HG02981 (cell line): ENCODE measurements around the gene IARS1.

Experiments
- ATAC-seq: cut with Tn5 transposase; IDR thresholded peaks from one replicate; pipeline ENCODE4 v1.9.1; 2021; ENCODE audit warnings: mild to moderate bottlenecking, moderate library complexity; ENCODE audit not compliant: unreplicated experiment

Gene IARS1

DNA sequence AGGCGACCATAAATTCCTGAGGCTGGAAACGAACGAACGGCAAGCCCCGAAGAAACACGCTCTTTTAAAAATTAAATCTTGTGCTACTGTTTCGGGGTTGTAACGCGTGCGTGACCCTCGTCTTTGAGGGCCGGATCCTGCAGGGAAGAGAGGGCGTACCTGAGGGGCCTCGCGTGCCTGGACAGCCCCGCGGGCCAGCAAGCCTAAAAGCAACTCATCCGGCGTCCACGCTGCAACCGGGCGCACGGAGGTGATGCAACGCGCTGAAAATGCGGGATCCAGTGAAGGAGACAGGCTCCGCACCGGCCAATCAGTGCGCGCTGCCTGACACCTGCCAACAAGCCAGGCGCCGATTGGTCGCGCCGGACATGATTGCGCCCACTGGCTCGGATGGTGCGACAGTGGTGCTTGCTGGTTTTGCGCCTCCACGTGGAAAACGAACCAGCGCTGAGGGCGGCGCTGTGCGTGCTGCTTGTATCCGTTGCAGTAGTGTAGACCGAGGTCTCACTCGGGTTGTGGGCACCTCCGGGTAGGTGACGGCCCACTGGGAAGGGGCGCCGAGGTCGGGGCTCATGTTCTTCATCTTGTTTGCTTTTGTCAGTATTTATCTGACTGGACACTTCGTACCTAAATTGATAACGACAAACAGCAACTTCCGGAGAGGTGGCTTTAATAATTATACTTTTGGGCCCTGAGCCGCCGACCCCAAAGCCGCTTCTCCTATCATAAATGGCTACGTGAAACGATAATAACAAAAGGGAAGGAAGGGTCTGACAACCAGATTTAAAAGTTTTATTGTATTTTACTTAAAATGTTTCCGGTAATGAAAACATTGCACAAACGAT lies at the start of gene IARS1:
Gene IARS1 (minus strand): TSS at position 246 of the 845 bp plus-strand sequence. CDS start 4,278 bp downstream, outside the sequence.
- peak; percentile 96 for ATAC-seq

DNA sequence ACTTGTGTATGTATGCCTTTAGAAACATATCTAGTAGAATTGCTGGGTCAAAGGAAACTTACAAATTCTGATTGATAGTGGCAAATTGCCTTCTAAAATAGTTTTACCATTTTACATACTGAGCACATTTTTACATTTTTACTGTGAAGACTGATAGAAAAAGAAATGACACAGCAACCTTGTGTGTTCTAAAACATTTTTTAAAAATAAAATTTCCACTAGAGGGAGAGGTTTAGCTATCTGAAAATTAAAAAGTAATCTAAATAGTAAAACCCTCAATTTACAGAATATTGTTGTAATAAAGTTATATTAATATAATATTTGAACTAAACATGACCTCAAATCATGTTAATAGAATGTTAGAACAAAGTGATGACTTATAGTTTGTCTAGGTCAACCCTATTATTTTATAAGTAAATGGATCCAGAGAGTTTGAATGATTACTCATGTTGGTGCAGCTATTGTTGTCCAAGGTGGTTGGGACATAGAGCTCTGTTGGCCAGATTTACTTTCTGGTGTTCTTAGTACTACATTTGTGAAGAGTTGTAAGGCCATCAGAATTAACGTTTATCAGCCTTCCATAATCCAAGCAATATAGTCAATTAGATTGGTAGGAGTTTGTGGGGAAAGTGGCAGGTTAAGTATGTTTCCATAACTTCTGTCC lies 49.5 kb upstream of the IARS1 start:
- no peak for ATAC-seq

DNA sequence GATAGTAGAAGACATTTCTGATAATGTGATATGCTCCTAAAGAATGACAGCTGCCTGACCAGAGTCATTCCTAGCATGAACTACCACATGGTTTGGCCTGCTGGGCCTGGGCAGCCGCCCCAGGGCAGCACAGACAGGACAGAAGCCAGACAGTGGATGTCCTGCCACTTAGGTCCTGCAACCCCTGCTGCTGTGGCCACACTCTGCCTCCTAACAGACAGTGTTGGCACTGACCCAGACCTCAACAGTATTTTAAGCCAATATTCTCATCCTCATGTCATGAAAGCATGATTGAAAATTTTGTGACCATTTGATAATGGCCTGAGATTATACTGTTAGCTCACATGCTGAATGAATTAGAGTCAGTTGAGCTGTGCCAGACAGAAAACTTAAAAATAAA lies 48.1 kb upstream of the IARS1 start:
- ATAC-seq: no peak

DNA sequence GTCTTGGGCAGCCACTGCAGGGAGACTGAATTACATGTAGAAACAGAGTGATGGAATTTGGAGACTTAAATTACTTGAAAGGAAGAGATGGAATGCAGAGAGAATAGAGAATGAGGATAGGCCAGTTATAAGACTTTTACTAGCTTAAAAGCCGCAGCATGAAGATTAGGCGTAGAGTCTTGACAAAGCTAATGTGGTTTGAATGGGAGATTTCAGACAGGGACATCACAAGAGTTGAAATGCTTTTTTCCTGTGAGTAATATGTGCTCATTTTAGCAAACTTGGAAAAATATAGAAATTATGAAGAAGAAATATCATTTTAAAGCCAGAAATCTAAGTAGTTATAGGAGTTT lies 39.8 kb upstream of the IARS1 start:
- no peak for ATAC-seq

DNA sequence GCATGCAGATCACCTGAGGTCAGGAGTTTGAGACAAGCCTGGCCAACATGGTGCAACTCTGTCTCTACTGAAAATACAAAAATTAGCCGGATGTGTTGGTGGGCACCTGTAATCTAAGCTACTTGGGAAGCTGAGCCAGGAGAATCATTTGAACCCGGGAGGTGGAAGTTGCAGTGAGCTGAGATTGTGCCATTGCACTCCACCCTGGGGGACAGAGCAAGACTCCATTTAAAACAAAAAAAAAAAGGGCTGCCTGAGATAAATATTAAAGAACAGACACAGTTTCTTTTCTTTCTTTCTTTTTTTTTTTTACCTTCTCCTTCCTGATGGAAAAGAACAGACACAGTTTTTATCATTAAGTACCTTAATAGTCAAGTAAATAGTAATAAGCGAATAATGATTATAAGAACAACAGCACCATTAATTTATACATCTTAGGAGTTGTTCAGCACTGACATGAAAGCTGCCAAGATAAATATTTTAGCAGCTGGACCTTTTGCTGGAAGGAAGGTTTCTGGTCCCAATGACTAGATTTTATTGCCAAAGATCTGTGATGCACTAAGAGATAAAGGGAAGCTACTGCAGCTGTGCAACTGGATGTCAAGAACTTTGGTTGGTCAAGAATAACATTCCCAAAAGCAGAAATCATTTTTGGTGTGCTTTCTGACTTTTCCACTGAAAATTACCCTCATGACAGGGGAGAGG lies 39.2 kb upstream of the IARS1 start:
- no peak for ATAC-seq

DNA sequence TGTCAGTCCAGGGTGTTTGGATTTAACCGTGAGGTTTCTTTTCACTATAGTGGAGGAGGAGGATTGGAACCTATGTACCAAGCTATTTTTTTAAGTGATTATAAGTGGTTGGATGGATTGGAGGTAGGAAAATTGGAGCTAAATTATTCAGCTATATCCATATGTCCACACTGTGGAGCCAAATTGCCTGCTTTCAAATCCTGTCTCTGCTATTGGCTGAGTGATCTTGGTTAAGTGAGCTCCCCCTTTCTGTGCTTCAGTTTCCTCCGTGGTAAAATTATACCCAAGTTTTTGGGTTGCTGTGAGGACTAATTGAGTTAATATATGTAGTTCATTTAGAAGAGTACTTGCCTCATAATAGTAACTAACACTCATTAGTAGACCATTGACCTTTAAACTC lies 34.7 kb upstream of the IARS1 start:
- ATAC-seq: no peak

DNA sequence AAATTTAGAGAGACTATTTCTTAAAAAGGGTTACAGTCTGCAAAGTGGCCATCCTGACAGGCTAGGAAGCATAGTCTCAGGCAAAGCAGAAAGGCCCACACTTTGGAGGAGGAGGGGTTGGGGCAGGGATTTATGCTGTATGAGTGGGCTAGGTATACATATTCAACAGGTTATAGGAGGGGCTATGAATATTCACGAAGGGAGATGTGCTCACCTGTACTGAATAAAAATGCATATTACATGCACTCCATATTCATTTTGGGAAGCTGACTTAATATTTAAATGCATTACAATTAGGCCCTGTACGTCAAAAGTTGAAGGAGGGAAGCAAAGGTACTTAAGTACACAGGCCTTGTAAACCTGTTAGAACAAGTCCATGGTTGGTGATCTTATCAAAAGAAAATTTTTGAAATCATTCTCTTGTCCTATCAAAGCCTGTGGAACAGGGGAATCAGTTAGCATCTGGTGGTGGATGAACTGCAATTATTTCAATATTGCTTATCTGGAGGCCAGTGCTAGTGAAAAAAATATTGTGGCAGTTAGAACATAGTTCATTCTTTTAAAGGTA lies 33.9 kb upstream of the IARS1 start:
- no peak for ATAC-seq

DNA sequence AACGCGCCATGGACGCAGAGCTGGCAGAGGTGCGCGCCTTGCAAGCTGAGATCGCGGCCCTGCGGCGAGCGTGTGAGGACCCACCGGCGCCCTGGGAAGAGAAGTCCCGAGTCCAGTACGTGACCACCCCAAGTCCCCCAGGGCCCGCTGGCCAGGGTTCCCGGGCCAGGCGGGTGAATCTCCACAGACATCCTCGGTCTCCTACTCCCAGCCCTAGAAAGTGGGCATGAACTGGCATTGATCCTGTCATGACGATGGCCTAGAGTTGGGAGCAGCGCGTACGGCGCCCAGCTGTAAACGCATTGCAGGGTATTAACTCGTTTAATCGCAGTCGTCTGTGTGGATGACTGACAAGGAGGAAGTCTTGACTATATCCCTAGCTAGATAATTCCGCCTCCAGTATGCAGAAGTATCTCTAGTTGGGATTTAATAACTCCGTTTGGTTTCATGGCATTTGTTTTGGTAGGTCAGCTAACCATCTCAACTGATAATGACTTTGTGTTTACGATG lies 32.5 kb upstream of the IARS1 start:
- ATAC-seq: no peak

DNA sequence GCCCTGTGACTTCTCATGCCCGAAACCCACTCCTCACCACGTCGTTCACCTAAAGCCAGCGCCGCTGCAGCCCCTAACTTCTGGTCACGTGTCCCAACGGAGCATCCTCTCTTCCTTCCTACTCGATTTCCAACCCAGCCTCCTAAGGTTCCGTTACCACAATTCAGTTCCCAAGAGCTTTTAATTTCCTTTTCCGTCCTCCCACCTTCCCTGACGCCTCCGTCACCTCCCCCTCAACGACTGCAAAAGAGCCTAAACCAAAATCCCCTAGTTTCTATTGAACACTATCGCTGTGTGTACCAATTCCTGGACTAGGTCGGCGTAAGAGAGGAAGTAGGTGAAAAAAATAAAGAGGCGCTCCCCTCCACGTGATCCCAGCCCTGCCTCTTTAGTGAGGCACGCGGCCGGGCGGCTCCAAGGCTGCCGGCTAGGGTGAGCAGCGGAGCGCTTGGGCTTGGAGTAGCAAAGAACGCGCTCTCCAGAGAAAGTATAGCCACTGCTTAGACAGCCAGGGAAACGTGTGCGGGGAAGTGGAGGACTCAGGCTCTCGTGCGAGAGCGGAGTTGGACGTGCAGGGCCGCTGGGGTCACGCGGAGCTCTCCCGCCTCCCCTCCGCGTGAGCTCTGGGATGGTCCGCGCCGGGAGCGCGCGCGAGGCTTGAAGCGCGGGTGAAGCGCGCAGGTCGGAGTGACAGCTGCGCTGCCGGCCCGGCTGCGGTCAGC lies 31.9 kb upstream of the IARS1 start, which contains the start of the genes CENPP and NOL8:
Gene CENPP (plus strand): TSS at position 685 of the 722 bp plus-strand sequence.
Gene NOL8 (minus strand): TSS at position 82 of the 722 bp plus-strand sequence. CDS start 1,189 bp downstream, outside the sequence.
- ATAC-seq: peak; percentile 92

DNA sequence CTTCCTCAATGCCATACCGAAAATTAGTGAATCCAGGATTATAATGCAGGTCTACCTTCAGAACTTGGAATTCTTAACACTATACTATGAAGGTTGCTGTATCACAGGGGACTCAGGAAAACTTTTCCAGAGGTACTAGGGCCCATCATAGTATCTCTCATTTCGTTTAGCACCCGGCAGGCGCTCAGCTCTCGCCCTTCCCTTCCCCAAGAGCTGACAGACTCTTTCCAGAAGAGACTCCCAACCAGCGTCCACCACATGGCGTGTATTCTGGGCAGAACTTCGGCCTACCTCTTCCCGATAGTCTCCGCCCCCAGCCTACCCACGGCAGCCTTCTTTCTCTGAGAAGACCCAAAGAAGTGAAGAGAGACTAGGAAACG lies 31.4 kb upstream of the IARS1 start:
- ATAC-seq: no peak

DNA sequence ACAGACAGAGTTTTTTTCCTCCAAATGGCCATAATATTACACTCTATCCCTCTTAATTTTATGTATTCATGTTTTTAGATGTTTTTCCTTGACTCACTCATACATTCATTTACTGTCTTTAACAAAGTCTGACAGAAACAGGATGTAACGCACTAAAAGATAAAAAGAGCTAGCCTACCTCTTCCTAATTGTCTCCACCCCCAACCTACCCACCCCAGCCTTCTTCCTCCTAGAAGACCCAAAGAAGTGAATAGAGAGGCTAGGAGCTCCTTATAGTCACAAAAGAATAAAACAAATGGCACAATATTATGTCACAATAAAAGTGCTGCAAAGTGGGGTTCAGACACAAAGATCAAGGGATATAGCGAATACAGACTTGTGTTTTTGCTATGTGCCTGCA lies 30.9 kb upstream of the IARS1 start:
- ATAC-seq: no peak

DNA sequence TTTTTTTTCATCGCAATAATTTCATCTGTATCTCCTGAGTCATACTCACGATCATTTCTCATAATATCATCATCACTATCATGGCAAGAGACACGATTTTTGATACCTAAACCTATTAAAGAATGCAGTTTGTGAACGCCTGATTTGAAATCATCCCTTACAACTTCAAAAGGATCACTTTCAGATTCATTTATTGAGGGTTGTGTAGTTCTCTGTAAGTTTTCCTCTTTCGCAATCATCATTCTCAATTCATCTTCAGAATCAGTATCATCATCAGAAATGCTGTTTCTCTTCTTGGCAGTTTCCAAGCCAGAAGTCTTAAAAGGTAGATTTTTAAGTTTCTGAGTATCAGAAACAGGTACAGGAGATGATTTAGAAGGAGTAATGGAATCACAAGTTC lies 22.0 kb upstream of the IARS1 start:
- ATAC-seq: no peak

DNA sequence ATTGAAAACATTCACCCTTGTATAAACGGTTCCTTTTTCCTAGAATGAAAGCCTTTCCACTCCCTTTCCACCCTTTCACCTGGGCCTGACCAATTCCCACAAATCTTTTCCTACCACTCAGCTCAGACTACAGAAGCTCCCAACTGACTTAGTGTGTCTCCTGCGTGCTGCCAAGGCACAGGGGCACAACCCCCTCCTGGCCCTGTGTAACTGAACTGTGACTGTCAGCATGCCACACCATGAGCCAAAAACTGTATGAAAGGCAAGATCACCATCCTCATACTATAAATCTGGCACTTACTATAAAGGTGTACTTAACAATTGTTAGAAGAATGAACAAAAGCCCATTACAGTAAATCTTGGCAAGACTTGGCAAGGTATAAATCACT lies 20.1 kb upstream of the IARS1 start:
- no peak for ATAC-seq

DNA sequence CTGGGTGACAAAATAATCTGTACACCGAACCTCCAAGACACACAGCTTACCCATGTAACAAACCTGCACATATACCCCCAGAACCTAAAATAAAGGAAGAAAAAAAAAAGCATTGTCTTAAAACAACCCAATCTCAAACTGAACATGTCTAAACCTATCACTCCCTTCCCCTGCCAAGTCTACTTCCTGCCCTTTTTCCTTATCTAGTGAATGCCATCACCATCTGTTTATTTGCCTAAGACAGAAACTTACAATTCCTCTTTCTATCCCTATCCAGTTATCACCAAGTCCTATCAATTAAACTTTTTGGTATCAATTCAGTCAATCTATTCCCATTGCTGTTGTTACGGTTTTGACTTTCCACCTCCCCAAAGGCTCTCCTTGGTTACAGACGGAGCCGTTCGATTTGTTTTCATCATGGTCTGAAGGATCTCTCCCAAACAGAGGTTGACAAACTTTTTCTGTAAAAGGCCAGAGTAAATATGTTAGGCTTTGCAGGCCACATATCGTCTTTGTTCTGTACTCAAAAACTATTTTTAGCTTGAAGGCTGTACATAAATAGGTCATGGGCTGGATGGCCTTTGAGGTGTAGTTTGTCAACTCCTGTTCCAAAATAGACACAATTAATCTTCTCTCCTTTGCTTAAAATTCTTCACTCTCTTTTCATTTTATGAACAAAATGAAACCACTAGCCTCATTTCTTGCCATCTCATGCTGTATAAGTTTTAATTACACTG lies 19.6 kb upstream of the IARS1 start:
- no peak for ATAC-seq

DNA sequence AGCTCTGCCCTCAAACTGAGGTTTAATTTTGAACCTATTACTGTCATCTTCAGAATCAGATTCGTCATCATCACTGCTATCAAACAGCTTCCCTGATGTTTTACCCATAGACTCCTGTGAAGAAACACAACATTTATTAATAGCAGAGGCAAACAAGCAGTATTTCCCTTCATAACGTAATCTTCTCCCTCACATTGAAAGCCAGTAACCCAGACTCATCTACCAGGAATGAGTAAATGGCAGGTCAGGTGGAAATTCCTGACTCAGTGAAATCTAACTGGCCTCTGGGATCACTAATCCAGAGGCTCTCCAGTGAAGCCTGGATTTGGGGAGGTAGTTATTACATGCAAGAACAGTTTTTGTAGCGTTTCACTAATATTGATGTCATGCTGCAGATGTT lies 17.1 kb upstream of the IARS1 start:
- no peak for ATAC-seq

DNA sequence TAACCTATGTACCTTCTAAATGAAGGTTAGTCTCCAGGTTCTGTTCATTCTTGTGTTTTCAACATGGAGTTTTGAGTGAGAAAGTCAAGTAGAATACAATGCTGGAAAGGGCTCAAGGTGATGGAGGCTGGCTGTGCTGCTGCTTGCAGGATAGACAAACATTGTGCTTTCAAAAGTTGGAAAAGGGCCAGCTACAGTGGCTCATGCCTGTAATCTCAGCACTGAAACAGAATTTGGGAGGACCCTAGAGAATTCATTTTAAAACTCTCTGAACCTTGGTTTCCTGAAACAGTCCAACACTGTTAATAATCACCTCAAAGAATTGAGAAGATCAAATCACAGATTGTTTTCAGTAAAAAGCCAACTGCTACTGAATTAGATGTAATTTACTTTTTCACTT lies 15.4 kb upstream of the IARS1 start:
- peak; percentile 48 for ATAC-seq

DNA sequence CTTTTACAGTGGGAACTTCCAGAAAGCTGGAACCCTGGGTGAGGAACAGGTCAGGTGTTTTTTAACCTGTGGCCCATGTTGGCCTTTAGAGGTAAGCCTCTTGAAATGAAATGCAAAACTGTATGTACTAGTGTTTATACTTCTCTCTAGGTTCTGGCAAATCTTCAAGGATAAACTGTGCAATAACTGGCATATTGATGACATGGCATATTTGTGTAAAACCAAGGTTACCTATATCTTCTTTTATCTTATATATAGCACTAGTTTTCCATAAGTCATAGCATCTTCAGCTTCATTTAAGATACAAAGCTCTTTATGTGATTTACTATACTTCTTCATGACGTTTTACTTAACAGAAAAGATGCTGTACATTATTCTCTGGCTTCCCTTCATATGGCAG lies 7.4 kb upstream of the IARS1 start:
- no peak for ATAC-seq

DNA sequence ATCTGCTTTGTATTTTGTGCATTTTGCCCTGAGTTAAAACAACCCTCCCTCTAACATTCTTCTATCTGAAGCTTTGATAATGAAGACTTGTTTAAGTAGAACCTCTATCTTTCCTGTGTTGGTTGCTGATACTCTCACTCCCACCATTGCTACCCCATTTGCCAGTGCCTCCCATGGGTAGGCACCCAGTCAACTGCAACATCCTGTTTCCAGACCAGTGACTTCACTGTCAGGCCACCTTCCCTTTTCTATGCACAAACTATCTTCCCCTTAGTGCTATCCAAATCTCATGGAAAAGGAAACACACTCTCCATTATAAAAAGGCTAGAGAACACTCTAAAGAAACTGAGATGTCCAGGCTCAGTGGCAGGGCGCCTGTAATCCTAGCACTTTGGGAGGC lies 5.6 kb upstream of the IARS1 start:
- ATAC-seq: no peak

DNA sequence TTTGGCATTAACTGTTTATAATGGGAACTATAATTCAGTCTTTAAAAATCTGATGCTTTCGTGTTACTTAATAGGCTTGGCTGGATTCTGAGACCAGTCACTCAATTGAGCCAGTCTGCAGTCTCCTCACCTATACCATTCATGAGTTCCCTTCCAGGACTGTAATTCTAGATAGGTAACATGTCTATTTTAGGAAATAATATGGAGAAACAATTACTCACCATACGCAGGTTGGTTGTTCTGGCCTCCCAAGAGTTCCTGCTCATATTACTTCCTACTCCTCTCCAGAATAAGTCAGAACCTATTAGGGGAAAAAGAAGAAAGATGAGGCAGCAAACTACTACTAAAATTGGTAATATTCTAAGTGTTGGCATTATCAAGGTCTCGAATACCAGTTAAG lies 4.5 kb upstream of the IARS1 start:
- no peak for ATAC-seq

DNA sequence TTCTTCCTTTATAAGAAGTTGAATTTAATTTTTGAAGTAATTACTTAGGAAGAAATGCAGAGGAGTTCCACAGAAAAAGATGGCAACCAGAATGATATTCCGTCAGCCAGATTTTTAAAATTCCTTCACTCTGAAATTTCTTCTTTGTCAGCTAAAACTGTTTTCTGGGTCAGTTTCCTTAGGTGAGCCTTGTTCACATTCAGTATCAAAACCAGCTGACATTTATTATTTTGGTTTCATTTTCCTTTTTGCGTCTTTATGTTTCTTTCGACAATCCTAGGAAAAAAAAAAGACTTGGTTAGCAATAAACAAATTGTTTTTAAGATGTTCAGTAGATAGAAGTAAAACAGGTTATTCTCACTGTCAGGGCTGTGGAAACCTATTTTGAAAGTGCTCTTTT lies 4.1 kb upstream of the IARS1 start:
- ATAC-seq: no peak
